Mesenchymal stem cell (in vitro differentiated cells and primary cell): Measurements from ENCODE around the gene FAM163B.

Experiments
- DNase-seq: peaks from one replicate; pipeline ENCODE4 v3.0.0-alpha.2; 2013
- H2AFZ ChIP-seq: one replicate; pipeline ENCODE4 v1.6.1; 2013; ENCODE audit warnings: low read depth, mild to moderate bottlenecking, control low read depth, inconsistent platforms, low read length, moderate library complexity
- H2AK5ac ChIP-seq: 2 replicates; pipeline ENCODE4 v1.6.1; 2013; ENCODE audit warnings: low read length, moderate library complexity, mild to moderate bottlenecking, inconsistent platforms; ENCODE audit not compliant: severe bottlenecking
- H2BK120ac ChIP-seq: one replicate; pipeline ENCODE4 v1.6.1; 2013; ENCODE audit warnings: low read depth, mild to moderate bottlenecking, inconsistent platforms, low read length, moderate library complexity
- H2BK12ac ChIP-seq, 2 experiments: one replicate each; pipeline ENCODE4 v1.6.1; 2013; ENCODE audit warnings: inconsistent platforms in 2 of 2, low read length in 2 of 2, mild to moderate bottlenecking in 2 of 2, moderate library complexity in 2 of 2, control low read depth in 1 of 2
- H2BK15ac ChIP-seq: one replicate; pipeline ENCODE4 v1.6.1; 2013; ENCODE audit warnings: mild to moderate bottlenecking, low read depth, inconsistent platforms; ENCODE audit not compliant: poor library complexity, severe bottlenecking
- H2BK5ac ChIP-seq: 2 replicates; pipeline ENCODE4 v1.6.1; 2013; ENCODE audit warnings: low read depth, mild to moderate bottlenecking, low read length, control low read depth, inconsistent platforms; ENCODE audit not compliant: poor library complexity, severe bottlenecking
- H3K14ac ChIP-seq, 2 experiments: one replicate each; pipeline ENCODE4 v1.6.1; 2013; ENCODE audit warnings: inconsistent platforms in 2 of 2, low read length in 2 of 2, control low read depth in 1 of 2, mild to moderate bottlenecking in 1 of 2, moderate library complexity in 1 of 2
- H3K18ac ChIP-seq, 2 experiments: one replicate each; pipeline ENCODE4 v1.6.1; 2013; ENCODE audit warnings: inconsistent platforms in 2 of 2, low read length in 2 of 2, control low read depth in 1 of 2, low read depth in 1 of 2, mild to moderate bottlenecking in 1 of 2
- H3K23ac ChIP-seq, 2 experiments: one replicate each; pipeline ENCODE4 v1.6.1; 2013; ENCODE audit warnings: inconsistent platforms in 2 of 2, low read length in 2 of 2, mild to moderate bottlenecking in 2 of 2, moderate library complexity in 2 of 2, control low read depth in 1 of 2
- H3K27ac ChIP-seq: 2 replicates; pipeline ENCODE4 v1.5.1; 2013; ENCODE audit warnings: mild to moderate bottlenecking, moderate library complexity, low read length, control low read depth, inconsistent platforms; ENCODE audit not compliant: poor library complexity, severe bottlenecking
- H3K27me3 ChIP-seq, 2 experiments: 2 replicates each; pipeline versions ENCODE4 v1.6.1 to v1.7.0; 2013; ENCODE audit warnings: low read length in 2 of 2, mild to moderate bottlenecking in 2 of 2, moderate library complexity in 2 of 2, control low read depth in 1 of 2, inconsistent platforms in 1 of 2; ENCODE audit not compliant: control insufficient read depth in 1 of 2, insufficient read depth in 1 of 2
- H3K36me3 ChIP-seq, 2 experiments: 2 replicates each; pipeline versions ENCODE4 v1.6.1 to v1.7.0; 2013; ENCODE audit warnings: low read length in 2 of 2, control low read depth in 1 of 2, inconsistent platforms in 1 of 2, low read depth in 1 of 2, mild to moderate bottlenecking in 1 of 2; ENCODE audit not compliant: insufficient read depth in 2 of 2, control insufficient read depth in 1 of 2
- H3K4ac ChIP-seq, 2 experiments: one replicate each; pipeline ENCODE4 v1.6.1; 2013; ENCODE audit warnings: inconsistent platforms in 2 of 2, low read length in 2 of 2, mild to moderate bottlenecking in 2 of 2, moderate library complexity in 2 of 2, control low read depth in 1 of 2, low read depth in 1 of 2
- H3K4me1 ChIP-seq: 2 replicates; pipeline ENCODE4 v1.6.1; 2013; ENCODE audit warnings: low read depth, low read length, control low read depth; ENCODE audit not compliant: control insufficient read depth, insufficient read depth
- H3K4me2 ChIP-seq: 2 replicates; pipeline ENCODE4 v1.6.1; 2013; ENCODE audit warnings: low read length, mild to moderate bottlenecking, inconsistent platforms; ENCODE audit not compliant: poor library complexity, severe bottlenecking
- H3K4me3 ChIP-seq, 2 experiments: 2 replicates each; pipeline versions ENCODE4 v1.5.1 to v1.7.0; 2013; ENCODE audit warnings: low read length in 2 of 2, mild to moderate bottlenecking in 2 of 2, control low read depth in 1 of 2, low read depth in 1 of 2; ENCODE audit not compliant: insufficient read depth in 1 of 2
- H3K79me1 ChIP-seq: replicated peaks from 2 replicates; pipeline ENCODE4 v1.6.1; 2013; ENCODE audit warnings: mild to moderate bottlenecking, control low read depth, low read length, inconsistent platforms; ENCODE audit not compliant: poor library complexity, severe bottlenecking
- H3K9ac ChIP-seq: 2 replicates; pipeline ENCODE4 v1.7.0; 2013; ENCODE audit warnings: mild to moderate bottlenecking, low read length, moderate library complexity
- H3K9me3 ChIP-seq: 2 replicates; pipeline ENCODE4 v1.7.0; 2013; ENCODE audit warnings: mild to moderate bottlenecking, low read length; ENCODE audit not compliant: control insufficient read depth
- H4K8ac ChIP-seq: one replicate; pipeline ENCODE4 v1.6.1; 2013; ENCODE audit warnings: inconsistent platforms, mild to moderate bottlenecking, low read length, moderate library complexity
- H4K91ac ChIP-seq: one replicate; pipeline ENCODE4 v1.6.1; 2013; ENCODE audit warnings: mild to moderate bottlenecking, low read length, inconsistent platforms
- WGBS: methylation state at CpG from one replicate; pipeline ENCODE4 v1.1.7; 2013; ENCODE audit warnings: mixed read lengths; 5-methylcytosine and 5-hydroxymethylcytosine counted together

The FAM163B gene

GRCh38 chr9:133654736-133655657 lies 45.8 kb upstream of the FAM163B start:
- Histone ChIP-seq H3K79me1 (no peaks in the 10 kb centered on the region), H3K4me3 (no peak overlapping the region), H3K14ac (no peak overlapping the region), H3K18ac (no peak overlapping the region), H2BK120ac (no peak overlapping the region), H2BK15ac (no peak overlapping the region), H3K27me3 (peaks cover 83 to 93% of the 10 kb centered on the region in 2 experiments), H4K91ac (no peak overlapping the region), H3K23ac (no peak overlapping the region), H3K4me2 (no peak overlapping the region), H3K4ac (no peak overlapping the region), H3K27ac (no peak overlapping the region), H2AFZ (no peak overlapping the region), H3K36me3 (no peaks in the 10 kb centered on the region), H3K4me1 (peaks cover 14% of the 10 kb centered on the region), H4K8ac (no peak overlapping the region), H2BK12ac (no peak overlapping the region), H2AK5ac (no peak overlapping the region), H3K9ac (no peak overlapping the region), H3K9me3 (no peaks in the 10 kb centered on the region), H2BK5ac (no peak overlapping the region)
- 80% methylated on average over 38 of the region's 38 CpGs for WGBS
- no peak for DNase-seq

- Histone ChIP-seq H3K4me2 (no peak overlapping the region), H2BK5ac (no peak overlapping the region), H3K9ac (no peak overlapping the region), H3K23ac (no peak overlapping the region), H3K9me3 (no peaks in the 10 kb centered on the region), H2BK120ac (no peak overlapping the region), H3K4ac (no peak overlapping the region), H3K36me3 (no peaks in the 10 kb centered on the region), H3K27me3 (peaks cover 81 to 93% of the 10 kb centered on the region in 2 experiments), H3K14ac (no peak overlapping the region), H3K18ac (no peak overlapping the region), H2AFZ (no peak overlapping the region), H2AK5ac (no peak overlapping the region), H2BK15ac (no peak overlapping the region), H4K8ac (no peak overlapping the region), H4K91ac (no peak overlapping the region), H3K4me3 (no peak overlapping the region), H3K4me1 (peaks cover 6% of the 10 kb centered on the region), H3K79me1 (no peaks in the 10 kb centered on the region), H2BK12ac (no peak overlapping the region), H3K27ac (no peak overlapping the region)
- no peak for DNase-seq
- WGBS = 84% methylated on average over 9 of the region's 9 CpGs
Measured at GRCh38 chr9:133653638-133654037, 44.4 kb upstream of the FAM163B start.

GRCh38 chr9:133650026-133650425 lies 40.8 kb upstream of the FAM163B start:
- Histone ChIP-seq H3K36me3 (no peaks in the 10 kb centered on the region), H3K4me2 (no peak overlapping the region), H3K14ac (no peak overlapping the region), H2BK5ac (no peak overlapping the region), H2AK5ac (no peak overlapping the region), H3K27ac (no peak overlapping the region), H3K79me1 (no peaks in the 10 kb centered on the region), H2AFZ (no peak overlapping the region), H2BK120ac (no peak overlapping the region), H2BK12ac (no peak overlapping the region), H3K9ac (no peak overlapping the region), H4K91ac (no peak overlapping the region), H3K4ac (no peak overlapping the region), H3K18ac (no peak overlapping the region), H4K8ac (no peak overlapping the region), H2BK15ac (no peak overlapping the region), H3K27me3 (peaks cover 73 to 92% of the 10 kb centered on the region in 2 experiments), H3K23ac (no peak overlapping the region), H3K4me1 (no peaks in the 10 kb centered on the region), H3K9me3 (no peaks in the 10 kb centered on the region), H3K4me3 (no peak overlapping the region)
- no peak for DNase-seq
- WGBS = 91% methylated on average over 12 of the region's 12 CpGs

GRCh38 chr9:133649194-133649593 lies 40.0 kb upstream of the FAM163B start:
- Histone ChIP-seq H3K4me1 (no peaks in the 10 kb centered on the region), H3K9me3 (no peaks in the 10 kb centered on the region), H3K27me3 (peaks cover 72 to 92% of the 10 kb centered on the region in 2 experiments), H3K18ac (no peak overlapping the region), H3K14ac (no peak overlapping the region), H2AK5ac (no peak overlapping the region), H2BK5ac (no peak overlapping the region), H3K4ac (no peak overlapping the region), H2BK120ac (no peak overlapping the region), H3K4me2 (no peak overlapping the region), H2AFZ (no peak overlapping the region), H3K9ac (no peak overlapping the region), H4K91ac (no peak overlapping the region), H2BK12ac (no peak overlapping the region), H3K36me3 (no peaks in the 10 kb centered on the region), H3K23ac (no peak overlapping the region), H3K4me3 (no peak overlapping the region), H4K8ac (no peak overlapping the region), H2BK15ac (no peak overlapping the region), H3K79me1 (no peaks in the 10 kb centered on the region), H3K27ac (no peak overlapping the region)
- WGBS = 89% methylated on average over 7 of the region's 7 CpGs
- DNase-seq = no peak
